ENCODE data around the gene SUSD4.
A peak's percentile ranks its signal among the peaks of the same experiment; 100 is the strongest.

The SUSD4 gene

GRCh38 chr1:223231011-223231572 lies 132.9 kb downstream of the SUSD4 start:
- DNase-seq (ENCODE audit: low read depth, low spot score), result no peak

GRCh38 chr1:223230161-223230881 lies 133.7 kb downstream of the SUSD4 start:
- DNase-seq (ENCODE audit: low read depth, low spot score), result peak; percentile 13

- no peak for DNase-seq (ENCODE audit: low read depth, low spot score)
Observed at GRCh38 chr1:223229756-223230155, 134.2 kb downstream of the SUSD4 start.

GRCh38 chr1:223228931-223229528 lies 134.9 kb downstream of the SUSD4 start:
- DNase-seq (ENCODE audit: low read depth, low spot score), result no peak

GRCh38 chr1:223228201-223228600 lies 135.8 kb downstream of the SUSD4 start:
- DNase-seq (ENCODE audit: low read depth, low spot score), result no peak

- no peak for DNase-seq (ENCODE audit: low read depth, low spot score)
Observed at GRCh38 chr1:223227486-223228196, 136.3 kb downstream of the SUSD4 start.

GRCh38 chr1:223227031-223227430 lies 136.9 kb downstream of the SUSD4 start:
- no peak for DNase-seq (ENCODE audit: low read depth, low spot score)

GRCh38 chr1:223226271-223226670 lies 137.7 kb downstream of the SUSD4 start:
- DNase-seq (ENCODE audit: low read depth, low spot score), result no peak

- DNase-seq (ENCODE audit: low read depth, low spot score), result no peak
Observed at GRCh38 chr1:223225481-223225880, 138.5 kb downstream of the SUSD4 start.

GRCh38 chr1:223225061-223225460 lies 138.9 kb downstream of the SUSD4 start:
- no peak for DNase-seq (ENCODE audit: low read depth, low spot score)

- DNase-seq (ENCODE audit: low read depth, low spot score), result peak; percentile 75
Observed at GRCh38 chr1:223224465-223224864, 139.5 kb downstream of the SUSD4 start.

GRCh38 chr1:223223091-223223995 lies 140.6 kb downstream of the SUSD4 start:
- no peak for DNase-seq (ENCODE audit: low read depth, low spot score)

GRCh38 chr1:223222377-223222776 lies 141.6 kb downstream of the SUSD4 start:
- DNase-seq (ENCODE audit: low read depth, low spot score), result no peak

GRCh38 chr1:223221686-223222085 lies 142.3 kb downstream of the SUSD4 start:
- no peak for DNase-seq (ENCODE audit: low read depth, low spot score)

GRCh38 chr1:223219846-223220610 lies 143.9 kb downstream of the SUSD4 start:
- no peak for DNase-seq (ENCODE audit: low read depth, low spot score)

GRCh38 chr1:223219318-223219635 lies 144.7 kb downstream of the SUSD4 start:
- no peak for DNase-seq (ENCODE audit: low read depth, low spot score)

GRCh38 chr1:223217781-223218180 lies 146.2 kb downstream of the SUSD4 start:
- DNase-seq (ENCODE audit: low read depth, low spot score), result no peak

- peak; percentile 47 for DNase-seq (ENCODE audit: low read depth, low spot score)
Observed at GRCh38 chr1:223216531-223217205, 147.3 kb downstream of the SUSD4 start.

- no peak for DNase-seq (ENCODE audit: low read depth, low spot score)
Observed at GRCh38 chr1:223216074-223216473, 147.9 kb downstream of the SUSD4 start.

- DNase-seq (ENCODE audit: low read depth, low spot score), result no peak
Observed at GRCh38 chr1:223215026-223215425, 148.9 kb downstream of the SUSD4 start.

Data from ELF-1 (cell line).